WTC11 (cell line): ENCODE measurements around the gene MVK. TPM values are rescaled to one million over a fixed set of nuclear protein-coding genes. Genes with fewer than 3 reads are reported as not detected.

Source experiments
- AR ChIP-seq: fragments of 250-450 bp; sonication (Bioruptor Pico); IDR thresholded peaks from 2 replicates; pipeline ENCODE4 v1.9.0; 2021; ENCODE audit warnings: mild to moderate bottlenecking
- ATF2 ChIP-seq: sonication (generic); formaldehyde crosslinking; IDR thresholded peaks from 2 replicates; pipeline ENCODE4 v1.8.1; 2022; ENCODE audit warnings: low read depth, missing genetic modification reagents, borderline replicate concordance
- CBFB ChIP-seq: sonication (generic); formaldehyde crosslinking; IDR thresholded peaks from 2 replicates; pipeline ENCODE4 v1.8.1; 2022; ENCODE audit warnings: mild to moderate bottlenecking, low read depth, missing genetic modification reagents
- CDX4 ChIP-seq: fragments of 250-450 bp; sonication (Bioruptor Pico); IDR thresholded peaks from 2 replicates; pipeline ENCODE4 v1.9.0; 2021; ENCODE audit warnings: moderate library complexity, mild to moderate bottlenecking, inconsistent platforms, borderline replicate concordance
- CREM ChIP-seq: sonication (generic); formaldehyde crosslinking; IDR thresholded peaks from 2 replicates; pipeline ENCODE4 v1.8.1; 2022; ENCODE audit warnings: mild to moderate bottlenecking, missing genetic modification reagents, moderate library complexity
- E2F1 ChIP-seq: sonication (generic); formaldehyde crosslinking; IDR thresholded peaks from 2 replicates; pipeline ENCODE4 v1.8.0; 2022; ENCODE audit warnings: mild to moderate bottlenecking, missing genetic modification reagents
- E2F4 ChIP-seq: sonication (generic); formaldehyde crosslinking; IDR thresholded peaks from 2 replicates; pipeline ENCODE4 v1.8.1; 2022; ENCODE audit warnings: low read depth, mild to moderate bottlenecking, moderate library complexity, missing genetic modification reagents, borderline replicate concordance
- ELF4 ChIP-seq: sonication (generic); formaldehyde crosslinking; IDR thresholded peaks from 2 replicates; pipeline ENCODE4 v1.8.1; 2022; ENCODE audit warnings: low read depth, mild to moderate bottlenecking, moderate library complexity, missing genetic modification reagents
- EMX1 ChIP-seq: fragments of 250-450 bp; sonication (Bioruptor Pico); IDR thresholded peaks from 2 replicates; pipeline ENCODE4 v1.8.0; 2021; ENCODE audit warnings: mild to moderate bottlenecking
- ETV6 ChIP-seq: sonication (generic); formaldehyde crosslinking; IDR thresholded peaks from 2 replicates; pipeline ENCODE4 v1.8.1; 2022; ENCODE audit warnings: mild to moderate bottlenecking, missing genetic modification reagents
- FOXJ3 ChIP-seq: sonication (generic); formaldehyde crosslinking; IDR thresholded peaks from 2 replicates; pipeline ENCODE4 v1.9.0; 2021; ENCODE audit warnings: missing genetic modification reagents, mild to moderate bottlenecking, borderline replicate concordance
- FOXK1 ChIP-seq: sonication (generic); formaldehyde crosslinking; IDR thresholded peaks from 2 replicates; pipeline ENCODE4 v1.8.0; 2022; ENCODE audit warnings: mild to moderate bottlenecking, moderate library complexity, missing genetic modification reagents
- GRHL2 ChIP-seq: fragments of 250-450 bp; sonication (Bioruptor Pico); IDR thresholded peaks from 2 replicates; pipeline ENCODE4 v1.8.0; 2022; ENCODE audit warnings: mild to moderate bottlenecking, moderate library complexity; ENCODE audit not compliant: insufficient replicate concordance, severe bottlenecking
- GTF2I ChIP-seq: fragments of 250-450 bp; sonication (Bioruptor Pico); conservative IDR thresholded peaks from 2 replicates; pipeline ENCODE4 v1.4.0; 2021; ENCODE audit warnings: mild to moderate bottlenecking
- KAT7 ChIP-seq: sonication (generic); formaldehyde crosslinking; IDR thresholded peaks from 2 replicates; pipeline ENCODE4 v1.8.1; 2023; ENCODE audit warnings: missing genetic modification reagents, mild to moderate bottlenecking, borderline replicate concordance
- MLX ChIP-seq: sonication (generic); formaldehyde crosslinking; IDR thresholded peaks from 2 replicates; pipeline ENCODE4 v1.8.1; 2023; ENCODE audit warnings: mild to moderate bottlenecking, missing genetic modification reagents, moderate library complexity
- NFATC4 ChIP-seq: fragments of 250-450 bp; sonication (Bioruptor Pico); IDR thresholded peaks from 2 replicates; pipeline ENCODE4 v1.9.0; 2021; ENCODE audit warnings: mild to moderate bottlenecking
- OVOL2 ChIP-seq: fragments of 250-450 bp; sonication (Bioruptor Pico); IDR thresholded peaks from 2 replicates; pipeline ENCODE4 v1.9.0; 2021; ENCODE audit warnings: mild to moderate bottlenecking, borderline replicate concordance
- SMAD3 ChIP-seq: sonication (generic); formaldehyde crosslinking; IDR thresholded peaks from 2 replicates; pipeline ENCODE4 v1.8.0; 2022; ENCODE audit warnings: missing genetic modification reagents, mild to moderate bottlenecking, borderline replicate concordance
- TCF7 ChIP-seq: sonication (generic); formaldehyde crosslinking; IDR thresholded peaks from 2 replicates; pipeline ENCODE4 v1.8.0; 2022; ENCODE audit warnings: mild to moderate bottlenecking, low read depth, missing genetic modification reagents, moderate library complexity
- USF2 ChIP-seq: sonication (generic); formaldehyde crosslinking; IDR thresholded peaks from 2 replicates; pipeline ENCODE4 v1.8.1; 2023; ENCODE audit warnings: mild to moderate bottlenecking, missing genetic modification reagents, moderate library complexity
- ZBTB43 ChIP-seq: sonication (generic); formaldehyde crosslinking; IDR thresholded peaks from 2 replicates; pipeline ENCODE4 v1.8.1; 2023; ENCODE audit warnings: mild to moderate bottlenecking, missing genetic modification reagents
- ZNF416 ChIP-seq: fragments of 250-450 bp; sonication (Bioruptor Pico); IDR thresholded peaks from 2 replicates; pipeline ENCODE4 v1.9.0; 2021; ENCODE audit warnings: mild to moderate bottlenecking, inconsistent platforms
- ZNF423 ChIP-seq: fragments of 250-450 bp; sonication (Bioruptor Pico); IDR thresholded peaks from 2 replicates; pipeline ENCODE4 v2.1.2; 2022; ENCODE audit warnings: mild to moderate bottlenecking, moderate library complexity
- ZNF425 ChIP-seq: fragments of 250-450 bp; sonication (Bioruptor Pico); conservative IDR thresholded peaks from 2 replicates; pipeline ENCODE4 v1.9.0; 2021; ENCODE audit warnings: mild to moderate bottlenecking
- total RNA-seq: library from RNA; stranded (reverse); gene quantifications from 3 replicates; pipeline ENCODE4 v1.2.3, GENCODE V29; 2021

Gene MVK
- total RNA-seq, 1 experiment from 2014 or later, result 13.2 TPM

- peak; percentile 79; the same call in 1 of the 2 replicates for TF ChIP-seq E2F4 (CRISPR knock-in tag)
- TF ChIP-seq ZNF423, result no peak
- TF ChIP-seq SMAD3 (CRISPR knock-in tag), result peak; percentile 84
- peak; percentile 99 for TF ChIP-seq CREM
- peak; percentile 52; the same call in 1 of the 2 replicates for TF ChIP-seq E2F1
- 0 out of 2 replicates have a peak, but pooled peaks have one; percentile 30 for TF ChIP-seq ATF2 (CRISPR knock-in tag)
- TF ChIP-seq NFATC4 (CRISPR knock-in tag), result no peak
- peak; percentile 54 for TF ChIP-seq ETV6 (CRISPR knock-in tag)
- peak; percentile 90 for TF ChIP-seq ZBTB43 (CRISPR knock-in tag)
- TF ChIP-seq MLX (CRISPR knock-in tag), result no peak
- no peak for TF ChIP-seq AR
- no peak for TF ChIP-seq CDX4 (CRISPR knock-in tag)
- peak; percentile 95 for TF ChIP-seq USF2
- no peak for TF ChIP-seq EMX1 (CRISPR knock-in tag)
- TF ChIP-seq CBFB (CRISPR knock-in tag), result no peak
- 0 out of 2 replicates have a peak, but pooled peaks have one; percentile 29 for TF ChIP-seq KAT7 (CRISPR knock-in tag)
- TF ChIP-seq FOXK1 (CRISPR knock-in tag), result peak; percentile 95
- no peak for TF ChIP-seq FOXJ3
- TF ChIP-seq GTF2I, result no peak
- TF ChIP-seq TCF7 (CRISPR knock-in tag), result 0 out of 2 replicates have a peak, but pooled peaks have one; percentile 23
- TF ChIP-seq ZNF425 (CRISPR knock-in tag), result no peak
- TF ChIP-seq ELF4 (CRISPR knock-in tag), result no peak
- no peak for TF ChIP-seq ZNF416 (CRISPR knock-in tag)
- no peak for TF ChIP-seq OVOL2 (CRISPR knock-in tag)
- no peak for TF ChIP-seq GRHL2 (CRISPR knock-in tag)
These were observed at the start of gene MVK, which contains the start of gene MMAB (continued) for GRCh38 chr12:109573029-109573913.
